HepG2 (cell line): Measurements from ENCODE around the gene TNFAIP8L1. TPM values are rescaled to one million over a fixed set of nuclear protein-coding genes. Genes with fewer than 3 reads are reported as not detected.

Experiments
- AHR ChIP-seq: IDR thresholded peaks from 2 replicates; pipeline ENCODE4 v1.6.1; 2018; ENCODE audit warnings: missing genetic modification reagents, missing compliant biosample characterization
- CBX2 ChIP-seq, 2 experiments: fragments of 200-600 bp in 1 of 2; sonication (generic); formaldehyde crosslinking in 1 of 2; IDR thresholded peaks; 2 replicates each; pipeline versions ENCODE4 v1.7.0 to v1.8.1; 2018 to 2022; ENCODE audit warnings: low read depth in 2 of 2, low read length in 1 of 2, mild to moderate bottlenecking in 1 of 2, missing genetic modification reagents in 1 of 2
- HDAC2 ChIP-seq: sonication (generic); formaldehyde crosslinking; IDR thresholded peaks from 2 replicates; pipeline ENCODE4 v1.4.0; 2020; ENCODE audit warnings: missing genetic modification reagents
- HHEX ChIP-seq: IDR thresholded peaks from 2 replicates; pipeline ENCODE4 v1.6.1; 2016; ENCODE audit warnings: control low read depth
- MIER3 ChIP-seq: IDR thresholded peaks from 2 replicates; pipeline ENCODE4 v1.6.1; 2016; ENCODE audit warnings: missing compliant biosample characterization, borderline replicate concordance
- PCBP2 ChIP-seq: fragments of 200-400 bp; formaldehyde crosslinking; optimal IDR thresholded peaks from 2 replicates; pipeline ENCODE3; 2018; ENCODE audit warnings: low read length, low read depth; ENCODE audit not compliant: poor library complexity, severe bottlenecking
- SP1 ChIP-seq, 2 experiments: fragments of 450-650 bp in 1 of 2; sonication (generic) in 1 of 2; formaldehyde crosslinking in 1 of 2; IDR thresholded peaks; 2 replicates each; pipeline versions ENCODE4 v1.4.0 to v1.6.1; 2016 to 2020; ENCODE audit warnings: missing genetic modification reagents in 1 of 2
- ZNF362 ChIP-seq: sonication (generic); formaldehyde crosslinking; IDR thresholded peaks from 2 replicates; pipeline ENCODE4 v1.4.0; 2020; ENCODE audit warnings: missing genetic modification reagents, mild to moderate bottlenecking, borderline replicate concordance
- ZNF501 ChIP-seq: sonication (generic); formaldehyde crosslinking; IDR thresholded peaks from 2 replicates; pipeline ENCODE4 v1.5.1; 2020; ENCODE audit warnings: mild to moderate bottlenecking, moderate library complexity, missing genetic modification reagents
- ZNF556 ChIP-seq: sonication (generic); formaldehyde crosslinking; IDR thresholded peaks from 2 replicates; pipeline ENCODE4 v1.4.0; 2020; ENCODE audit warnings: mild to moderate bottlenecking, missing genetic modification reagents, borderline replicate concordance
- ZNF564 ChIP-seq: sonication (generic); formaldehyde crosslinking; IDR thresholded peaks from 2 replicates; pipeline ENCODE4 v1.8.1; 2023; ENCODE audit warnings: mild to moderate bottlenecking, missing genetic modification reagents
- polyA plus RNA-seq, 8 experiments: library from polyadenylated mRNA; depleted of rRNA in 3 of 8; stranded (reverse) in 7 of 8; unstranded in 1 of 8; fragments of >200 nt; fragmentation: Illumina TruSeq in 4 of 8; extraction: Trizol in 4 of 8; gene quantifications; 2 replicates each; pipeline versions ENCODE4 v1.2.1 to v1.2.3, GENCODE V29; 2011 to 2016; ENCODE audit warnings: low read depth in 4 of 8, missing spikeins in 1 of 8, mixed read lengths in 1 of 8; ENCODE audit not compliant: insufficient read depth in 1 of 8
- total RNA-seq, 5 experiments: library from RNA; depleted of rRNA; stranded (reverse); fragments of >200 nt; fragmentation: Illumina TruSeq; extraction: Trizol; gene quantifications; 2 replicates each; pipeline ENCODE4 v1.2.3, GENCODE V29; 2016; ENCODE audit warnings: low read depth in 1 of 5
- TF ChIP-seq, protein P1 (sequence below): sonication (generic); formaldehyde crosslinking; IDR thresholded peaks from 2 replicates; pipeline ENCODE4 v1.5.0; 2020; ENCODE audit warnings: mild to moderate bottlenecking, missing genetic modification reagents, moderate library complexity
- TF ChIP-seq, protein P2 (sequence below): sonication (generic); formaldehyde crosslinking; IDR thresholded peaks from 2 replicates; pipeline ENCODE4 v1.4.0; 2020; ENCODE audit warnings: missing genetic modification reagents
- TF ChIP-seq, protein P3 (sequence below): sonication (generic); formaldehyde crosslinking; IDR thresholded peaks from 2 replicates; pipeline ENCODE4 v1.9.0; 2022; ENCODE audit warnings: low read depth, missing genetic modification reagents
- TF ChIP-seq, protein P4 (sequence below): sonication (generic); formaldehyde crosslinking; IDR thresholded peaks from 2 replicates; pipeline ENCODE4 v1.8.0; 2022; ENCODE audit warnings: mild to moderate bottlenecking, missing genetic modification reagents, moderate library complexity
- TF ChIP-seq, protein P5 (sequence below): sonication (generic); formaldehyde crosslinking; IDR thresholded peaks from 2 replicates; pipeline ENCODE4 v1.5.1; 2020; ENCODE audit warnings: mild to moderate bottlenecking, missing genetic modification reagents, moderate library complexity

The TNFAIP8L1 gene
- total and polyA plus RNA-seq, 2 of the 13 experiments (the other 11 are each of a cell fraction or from before 2014, with no cell fraction given): 13.4 to 21.4 TPM

DNA sequence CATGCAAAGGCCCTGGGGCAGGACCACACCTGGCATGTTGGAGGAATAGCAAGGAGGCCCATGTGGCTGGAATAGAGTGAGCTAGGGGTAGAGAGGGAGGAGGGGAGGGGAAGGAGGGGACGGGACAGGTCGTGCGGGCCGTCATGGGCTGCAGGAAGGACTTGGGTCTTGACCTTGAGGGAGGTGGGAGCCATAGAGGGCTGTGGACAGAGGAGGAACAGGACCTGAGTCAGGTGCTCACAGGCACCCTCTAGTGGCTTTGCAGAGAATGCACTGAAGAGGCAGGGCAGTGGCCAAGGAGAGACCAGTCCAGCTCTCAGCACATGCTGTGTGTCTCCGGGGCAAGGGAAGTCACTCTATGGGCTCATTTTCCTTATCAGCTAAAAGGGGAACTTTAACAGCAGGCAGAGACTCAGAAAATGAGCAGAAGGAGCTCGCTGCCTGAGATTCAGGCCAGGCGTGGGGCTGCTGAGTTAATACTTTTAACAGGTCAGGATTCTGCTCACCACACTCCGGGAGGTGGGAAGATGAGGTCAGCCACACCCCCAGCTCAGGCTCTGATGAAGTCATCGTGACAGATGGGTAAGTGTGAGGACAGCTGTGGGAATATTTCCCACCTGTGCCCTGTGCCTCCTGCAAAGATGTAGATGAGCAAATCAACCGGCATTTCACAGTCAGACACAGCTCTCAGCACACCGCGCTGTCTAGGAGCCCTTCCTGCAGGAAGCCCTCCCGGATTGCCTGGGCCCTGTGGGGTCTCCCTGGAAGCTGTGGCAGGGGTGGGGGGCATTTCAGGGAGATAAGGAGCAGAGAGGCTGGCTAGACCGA lies 6.0 kb upstream of the TNFAIP8L1 start (continued):
- no peak for TF ChIP-seq CBX2 (IDR thresholded peaks at IDR 0.05; ENCODE audit: low read depth, low read length)
- 0 out of 2 replicates have a peak, but pooled peaks have one; percentile 39 for TF ChIP-seq CBX2 (CRISPR knock-in tag; IDR thresholded peaks at IDR 0.05; ENCODE audit: low read depth)
- no peak for TF ChIP-seq SP1 (IDR thresholded peaks at IDR 0.05)
- 0 out of 2 replicates have a peak, but pooled peaks have one; percentile 31 for TF ChIP-seq SP1 (CRISPR knock-in tag; IDR thresholded peaks at IDR 0.05)
- TF ChIP-seq, protein P1, sequence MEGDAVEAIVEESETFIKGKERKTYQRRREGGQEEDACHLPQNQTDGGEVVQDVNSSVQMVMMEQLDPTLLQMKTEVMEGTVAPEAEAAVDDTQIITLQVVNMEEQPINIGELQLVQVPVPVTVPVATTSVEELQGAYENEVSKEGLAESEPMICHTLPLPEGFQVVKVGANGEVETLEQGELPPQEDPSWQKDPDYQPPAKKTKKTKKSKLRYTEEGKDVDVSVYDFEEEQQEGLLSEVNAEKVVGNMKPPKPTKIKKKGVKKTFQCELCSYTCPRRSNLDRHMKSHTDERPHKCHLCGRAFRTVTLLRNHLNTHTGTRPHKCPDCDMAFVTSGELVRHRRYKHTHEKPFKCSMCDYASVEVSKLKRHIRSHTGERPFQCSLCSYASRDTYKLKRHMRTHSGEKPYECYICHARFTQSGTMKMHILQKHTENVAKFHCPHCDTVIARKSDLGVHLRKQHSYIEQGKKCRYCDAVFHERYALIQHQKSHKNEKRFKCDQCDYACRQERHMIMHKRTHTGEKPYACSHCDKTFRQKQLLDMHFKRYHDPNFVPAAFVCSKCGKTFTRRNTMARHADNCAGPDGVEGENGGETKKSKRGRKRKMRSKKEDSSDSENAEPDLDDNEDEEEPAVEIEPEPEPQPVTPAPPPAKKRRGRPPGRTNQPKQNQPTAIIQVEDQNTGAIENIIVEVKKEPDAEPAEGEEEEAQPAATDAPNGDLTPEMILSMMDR (CRISPR knock-in tag): peak; percentile 91
- 0 out of 2 replicates have a peak, but pooled peaks have one; percentile 13 for TF ChIP-seq HHEX (CRISPR knock-in tag)
- TF ChIP-seq ZNF564 (CRISPR knock-in tag): no peak
- 0 out of 2 replicates have a peak, but pooled peaks have one; percentile 18 for TF ChIP-seq MIER3
- TF ChIP-seq, protein P2, sequence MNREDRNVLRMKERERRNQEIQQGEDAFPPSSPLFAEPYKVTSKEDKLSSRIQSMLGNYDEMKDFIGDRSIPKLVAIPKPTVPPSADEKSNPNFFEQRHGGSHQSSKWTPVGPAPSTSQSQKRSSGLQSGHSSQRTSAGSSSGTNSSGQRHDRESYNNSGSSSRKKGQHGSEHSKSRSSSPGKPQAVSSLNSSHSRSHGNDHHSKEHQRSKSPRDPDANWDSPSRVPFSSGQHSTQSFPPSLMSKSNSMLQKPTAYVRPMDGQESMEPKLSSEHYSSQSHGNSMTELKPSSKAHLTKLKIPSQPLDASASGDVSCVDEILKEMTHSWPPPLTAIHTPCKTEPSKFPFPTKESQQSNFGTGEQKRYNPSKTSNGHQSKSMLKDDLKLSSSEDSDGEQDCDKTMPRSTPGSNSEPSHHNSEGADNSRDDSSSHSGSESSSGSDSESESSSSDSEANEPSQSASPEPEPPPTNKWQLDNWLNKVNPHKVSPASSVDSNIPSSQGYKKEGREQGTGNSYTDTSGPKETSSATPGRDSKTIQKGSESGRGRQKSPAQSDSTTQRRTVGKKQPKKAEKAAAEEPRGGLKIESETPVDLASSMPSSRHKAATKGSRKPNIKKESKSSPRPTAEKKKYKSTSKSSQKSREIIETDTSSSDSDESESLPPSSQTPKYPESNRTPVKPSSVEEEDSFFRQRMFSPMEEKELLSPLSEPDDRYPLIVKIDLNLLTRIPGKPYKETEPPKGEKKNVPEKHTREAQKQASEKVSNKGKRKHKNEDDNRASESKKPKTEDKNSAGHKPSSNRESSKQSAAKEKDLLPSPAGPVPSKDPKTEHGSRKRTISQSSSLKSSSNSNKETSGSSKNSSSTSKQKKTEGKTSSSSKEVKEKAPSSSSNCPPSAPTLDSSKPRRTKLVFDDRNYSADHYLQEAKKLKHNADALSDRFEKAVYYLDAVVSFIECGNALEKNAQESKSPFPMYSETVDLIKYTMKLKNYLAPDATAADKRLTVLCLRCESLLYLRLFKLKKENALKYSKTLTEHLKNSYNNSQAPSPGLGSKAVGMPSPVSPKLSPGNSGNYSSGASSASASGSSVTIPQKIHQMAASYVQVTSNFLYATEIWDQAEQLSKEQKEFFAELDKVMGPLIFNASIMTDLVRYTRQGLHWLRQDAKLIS: 0 out of 2 replicates have a peak, but pooled peaks have one; percentile 43
- TF ChIP-seq, protein P3, sequence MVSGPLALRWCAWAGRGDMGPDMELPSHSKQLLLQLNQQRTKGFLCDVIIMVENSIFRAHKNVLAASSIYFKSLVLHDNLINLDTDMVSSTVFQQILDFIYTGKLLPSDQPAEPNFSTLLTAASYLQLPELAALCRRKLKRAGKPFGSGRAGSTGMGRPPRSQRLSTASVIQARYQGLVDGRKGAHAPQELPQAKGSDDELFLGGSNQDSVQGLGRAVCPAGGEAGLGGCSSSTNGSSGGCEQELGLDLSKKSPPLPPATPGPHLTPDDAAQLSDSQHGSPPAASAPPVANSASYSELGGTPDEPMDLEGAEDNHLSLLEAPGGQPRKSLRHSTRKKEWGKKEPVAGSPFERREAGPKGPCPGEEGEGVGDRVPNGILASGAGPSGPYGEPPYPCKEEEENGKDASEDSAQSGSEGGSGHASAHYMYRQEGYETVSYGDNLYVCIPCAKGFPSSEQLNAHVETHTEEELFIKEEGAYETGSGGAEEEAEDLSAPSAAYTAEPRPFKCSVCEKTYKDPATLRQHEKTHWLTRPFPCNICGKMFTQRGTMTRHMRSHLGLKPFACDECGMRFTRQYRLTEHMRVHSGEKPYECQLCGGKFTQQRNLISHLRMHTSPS: no peak
- TF ChIP-seq AHR (CRISPR knock-in tag): no peak
- TF ChIP-seq PCBP2: no peak
- TF ChIP-seq ZNF501 (CRISPR knock-in tag): 0 out of 2 replicates have a peak, but pooled peaks have one; percentile 30
- TF ChIP-seq HDAC2: peak; percentile 53; the same call in 1 of the 2 replicates
- peak; percentile 44; the same call in 1 of the 2 replicates for TF ChIP-seq ZNF362 (CRISPR knock-in tag)
- TF ChIP-seq, protein P4, sequence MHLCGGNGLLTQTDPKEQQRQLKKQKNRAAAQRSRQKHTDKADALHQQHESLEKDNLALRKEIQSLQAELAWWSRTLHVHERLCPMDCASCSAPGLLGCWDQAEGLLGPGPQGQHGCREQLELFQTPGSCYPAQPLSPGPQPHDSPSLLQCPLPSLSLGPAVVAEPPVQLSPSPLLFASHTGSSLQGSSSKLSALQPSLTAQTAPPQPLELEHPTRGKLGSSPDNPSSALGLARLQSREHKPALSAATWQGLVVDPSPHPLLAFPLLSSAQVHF (CRISPR knock-in tag): no peak
- TF ChIP-seq ZNF556: no peak
- TF ChIP-seq, protein P5, sequence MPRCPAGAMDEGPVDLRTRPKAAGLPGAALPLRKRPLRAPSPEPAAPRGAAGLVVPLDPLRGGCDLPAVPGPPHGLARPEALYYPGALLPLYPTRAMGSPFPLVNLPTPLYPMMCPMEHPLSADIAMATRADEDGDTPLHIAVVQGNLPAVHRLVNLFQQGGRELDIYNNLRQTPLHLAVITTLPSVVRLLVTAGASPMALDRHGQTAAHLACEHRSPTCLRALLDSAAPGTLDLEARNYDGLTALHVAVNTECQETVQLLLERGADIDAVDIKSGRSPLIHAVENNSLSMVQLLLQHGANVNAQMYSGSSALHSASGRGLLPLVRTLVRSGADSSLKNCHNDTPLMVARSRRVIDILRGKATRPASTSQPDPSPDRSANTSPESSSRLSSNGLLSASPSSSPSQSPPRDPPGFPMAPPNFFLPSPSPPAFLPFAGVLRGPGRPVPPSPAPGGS (CRISPR knock-in tag): peak; percentile 25; the same call in 1 of the 2 replicates
